GM19238 (cell line): ENCODE measurements around the gene GEMIN2.
A peak's percentile ranks its signal among the peaks of the same experiment; 100 is the strongest.
"Not testable (repeated sequence)": the region's sequence is repeated elsewhere in the genome, so short reads cannot be mapped to it uniquely, and the experiment has no call there.

Source experiments
- DNase-seq: peaks from one replicate; pipeline ENCODE4 v3.0.0; 2011; ENCODE audit warnings: low spot score; ENCODE audit not compliant: insufficient read length

The GEMIN2 gene, protein sequence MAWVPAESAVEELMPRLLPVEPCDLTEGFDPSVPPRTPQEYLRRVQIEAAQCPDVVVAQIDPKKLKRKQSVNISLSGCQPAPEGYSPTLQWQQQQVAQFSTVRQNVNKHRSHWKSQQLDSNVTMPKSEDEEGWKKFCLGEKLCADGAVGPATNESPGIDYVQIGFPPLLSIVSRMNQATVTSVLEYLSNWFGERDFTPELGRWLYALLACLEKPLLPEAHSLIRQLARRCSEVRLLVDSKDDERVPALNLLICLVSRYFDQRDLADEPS

DNA sequence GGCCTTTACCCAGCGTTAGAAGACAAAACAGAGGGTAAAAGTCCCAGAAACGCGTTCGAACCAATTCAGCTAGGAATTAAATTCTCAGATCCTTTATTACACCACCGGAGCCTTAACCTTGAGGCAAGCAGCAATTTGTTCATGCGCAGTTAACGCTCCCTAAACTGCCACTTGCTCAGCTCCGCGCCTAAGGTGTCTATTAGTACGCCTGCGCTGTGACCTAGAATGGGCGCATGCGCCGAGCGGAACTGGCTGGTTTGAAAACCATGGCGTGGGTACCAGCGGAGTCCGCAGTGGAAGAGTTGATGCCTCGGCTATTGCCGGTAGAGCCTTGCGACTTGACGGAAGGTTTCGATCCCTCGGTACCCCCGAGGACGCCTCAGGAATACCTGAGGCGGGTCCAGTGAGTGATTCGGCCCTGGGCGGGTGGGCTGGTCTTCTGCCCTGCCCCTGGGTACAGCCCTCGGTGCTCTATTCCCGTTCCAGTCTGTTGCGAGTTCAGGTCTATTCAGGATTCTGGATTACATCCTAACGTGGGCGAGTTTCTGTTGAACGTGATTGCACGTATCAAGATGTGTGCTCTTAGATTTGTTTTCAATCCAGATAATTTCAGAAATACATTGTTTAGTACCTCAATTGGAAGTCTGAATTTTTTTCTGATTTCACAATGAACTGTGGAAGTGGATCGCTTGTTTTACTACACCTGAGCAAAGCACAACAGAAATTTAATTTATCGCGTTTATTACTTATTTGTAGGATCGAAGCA lies at the start of gene GEMIN2:
Gene GEMIN2 (plus strand): TSS at position 251 of the 766 bp plus-strand sequence. CDS start 16 bp downstream, at position 267.
- peak; percentile 83 for DNase-seq

DNA sequence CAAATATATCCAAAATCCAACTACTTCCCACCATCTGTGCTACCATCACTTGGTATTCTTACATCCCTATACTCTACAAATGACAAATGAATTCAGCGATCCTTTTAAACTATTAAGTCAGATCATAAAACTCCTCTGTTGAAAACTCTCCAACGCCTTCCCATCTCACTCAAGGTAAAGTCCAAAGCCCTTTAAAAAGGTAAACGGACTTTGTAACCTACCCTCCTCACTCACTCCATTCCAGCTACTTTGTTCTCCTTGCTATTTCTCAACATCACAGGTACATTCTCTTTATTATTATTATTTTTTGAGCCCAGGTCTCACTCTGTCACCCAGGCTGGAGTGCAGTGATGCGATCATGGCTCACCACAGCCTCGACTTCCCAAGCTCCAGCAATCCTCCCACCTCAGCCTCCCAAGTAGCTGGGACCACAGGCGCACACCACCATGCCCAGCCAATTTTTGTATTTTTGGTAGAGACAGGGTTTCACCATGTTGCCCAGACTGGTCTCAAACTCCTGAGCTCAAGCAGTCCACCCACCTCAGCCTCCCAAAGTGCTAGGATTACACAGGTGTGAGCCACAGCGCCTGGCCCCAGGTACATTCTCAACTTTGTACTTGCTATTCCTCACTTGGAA lies 44.8 kb upstream of the GEMIN2 start:
- DNase-seq, result not testable (repeated sequence)

DNA sequence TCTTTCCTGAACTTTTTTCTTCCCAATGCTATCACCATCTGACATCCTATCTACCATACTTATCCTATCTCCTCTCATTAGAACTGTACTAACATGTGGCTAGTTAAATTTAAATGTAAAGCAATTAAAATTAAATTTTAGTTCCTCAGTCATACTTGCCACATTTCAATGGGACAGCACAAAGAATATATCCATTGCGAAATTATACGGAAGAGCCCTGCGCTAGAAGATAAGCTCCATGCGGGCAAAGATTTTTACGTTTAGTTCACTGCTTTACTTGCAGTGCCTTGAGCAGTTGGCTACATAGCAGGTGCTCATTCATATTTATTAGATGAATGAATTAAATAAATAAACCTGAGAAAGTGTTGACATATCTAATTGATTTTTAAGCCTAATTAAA lies 44.2 kb upstream of the GEMIN2 start:
- no peak for DNase-seq

DNA sequence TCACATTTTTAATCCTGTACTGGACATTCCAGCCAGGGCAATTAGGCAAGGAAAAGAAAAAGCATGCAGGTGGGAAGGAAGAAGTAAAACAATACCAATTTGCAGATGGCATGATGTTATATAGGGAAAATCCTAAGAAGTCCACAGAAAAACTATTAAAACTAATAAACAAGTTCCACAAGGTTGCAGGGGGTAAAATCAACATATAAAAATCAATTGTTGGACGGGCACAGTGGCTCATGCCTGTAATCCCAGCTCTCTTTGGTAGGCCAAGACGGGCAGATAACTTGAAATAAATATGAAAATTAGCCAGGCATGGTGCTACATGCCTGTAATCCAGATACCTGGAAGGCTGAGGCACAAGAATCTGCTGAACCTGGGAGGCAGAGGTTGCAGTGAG lies 43.0 kb upstream of the GEMIN2 start:
- DNase-seq, result no peak

DNA sequence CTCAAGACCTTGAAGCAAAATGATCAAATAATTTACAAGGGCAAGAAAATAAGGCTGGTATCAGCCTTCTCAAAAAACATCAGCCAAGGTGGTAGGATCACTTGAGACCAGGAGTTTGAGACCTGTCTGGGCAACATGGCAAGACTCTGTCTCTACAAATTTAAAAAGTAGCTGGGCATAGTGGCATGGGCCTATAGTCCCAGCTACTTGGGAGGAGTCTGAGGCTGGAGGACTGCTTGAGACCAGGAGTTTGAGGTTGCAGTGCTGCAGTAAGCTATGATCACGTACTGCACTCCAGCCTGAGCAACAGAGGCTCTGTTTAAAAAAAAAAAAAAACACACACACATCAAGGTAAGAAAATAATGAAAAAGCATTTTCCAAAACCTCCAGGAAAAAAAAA lies 33.2 kb upstream of the GEMIN2 start:
- no peak for DNase-seq

DNA sequence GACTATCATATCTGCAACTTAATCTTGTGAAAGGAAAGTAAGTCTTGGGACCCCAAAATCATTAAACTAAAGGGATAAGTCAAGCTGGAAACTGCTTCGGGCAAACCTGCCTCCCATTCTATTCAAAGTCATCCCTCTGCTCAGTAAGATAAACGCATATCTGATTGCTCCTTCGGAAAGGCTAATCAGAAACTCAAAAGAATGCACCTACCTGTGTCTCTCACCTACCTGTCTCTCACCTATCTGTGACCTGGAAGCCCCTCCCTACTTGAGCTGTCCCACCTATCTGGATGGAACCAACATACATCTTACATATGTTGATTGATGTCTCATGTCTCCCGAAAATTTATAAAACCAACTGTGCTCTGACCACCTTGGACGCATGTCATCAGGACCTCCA lies 31.0 kb upstream of the GEMIN2 start:
- DNase-seq, result no peak

DNA sequence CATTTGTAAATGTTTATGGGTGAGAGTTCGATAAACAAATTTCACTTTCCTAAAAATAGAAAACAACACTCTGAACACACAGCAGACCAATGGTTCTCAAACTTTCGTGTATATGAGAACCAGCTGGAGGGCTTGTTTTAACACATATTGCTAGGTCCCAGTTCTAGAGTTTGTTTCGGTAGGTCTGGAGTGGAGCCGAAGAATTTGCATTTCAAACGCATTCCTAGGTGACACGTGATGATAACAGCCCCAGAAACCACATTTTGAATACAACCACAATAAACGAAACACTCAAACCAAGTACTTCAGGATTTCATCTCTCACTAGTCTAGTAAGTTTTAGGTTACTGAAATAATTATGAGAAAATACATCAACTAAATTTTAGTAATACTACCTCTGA lies 28.2 kb upstream of the GEMIN2 start:
- no peak for DNase-seq

DNA sequence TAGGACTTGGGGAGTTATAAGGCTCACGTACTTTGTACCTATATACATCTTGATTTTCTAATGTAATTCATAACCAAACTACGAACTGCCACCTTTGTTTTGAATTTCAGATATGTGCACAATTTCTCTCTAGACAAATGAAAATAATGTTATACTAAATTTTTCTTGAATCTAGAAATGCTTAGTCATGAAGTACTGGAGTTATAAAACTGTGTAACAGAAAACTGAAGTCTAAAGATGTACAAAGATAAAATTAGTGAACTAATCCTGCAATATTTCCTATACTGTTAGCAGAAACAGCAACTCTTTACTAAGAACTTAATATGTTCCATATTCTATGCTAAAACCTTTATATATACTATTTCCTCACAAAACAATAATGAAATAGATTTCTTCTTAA lies 26.6 kb upstream of the GEMIN2 start:
- DNase-seq, result no peak

DNA sequence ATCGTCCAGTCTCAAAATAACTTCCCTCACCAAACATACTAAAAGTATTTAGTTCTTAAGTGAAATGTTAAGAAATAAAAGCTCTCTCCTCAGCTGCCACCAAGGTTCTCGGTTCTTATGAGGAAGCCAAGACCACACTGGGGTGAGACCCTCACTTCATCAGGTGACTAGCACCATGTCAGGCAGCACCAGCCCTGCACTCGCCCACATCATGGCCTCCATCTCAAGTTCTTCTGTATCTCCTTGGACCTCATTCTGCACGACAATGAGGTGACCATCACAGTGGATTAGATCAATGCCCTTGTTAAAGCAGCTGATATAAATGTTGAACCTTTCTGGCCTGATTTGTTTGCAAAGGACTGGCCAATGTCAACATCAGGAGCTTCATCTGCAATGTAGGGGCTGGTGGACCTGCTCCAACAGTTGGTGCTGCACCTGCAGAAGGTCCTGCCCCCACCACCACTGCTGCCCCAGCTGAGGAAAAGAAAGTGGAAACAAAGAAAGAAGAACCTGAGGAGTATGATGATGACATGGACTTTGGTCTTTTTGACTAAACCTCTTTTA lies 23.5 kb upstream of the GEMIN2 start:
- no peak for DNase-seq

DNA sequence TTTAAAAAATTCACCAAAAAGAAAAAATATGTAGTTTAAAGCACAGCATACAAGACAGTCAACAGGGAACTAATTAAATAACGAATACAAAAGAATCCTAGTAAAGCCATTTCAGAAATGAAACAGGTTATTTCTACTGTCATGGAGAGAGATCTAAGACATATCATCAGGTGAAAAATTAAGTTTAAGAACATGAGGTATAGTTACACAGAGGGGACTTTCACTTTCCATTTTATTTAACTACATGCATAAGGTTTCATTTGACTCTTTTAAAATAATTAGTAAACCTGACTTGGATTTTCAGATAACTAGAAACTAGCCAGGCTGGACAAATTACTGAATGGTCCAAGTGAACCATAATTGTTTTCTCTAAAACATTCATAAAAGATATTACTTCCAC lies 22.4 kb upstream of the GEMIN2 start:
- DNase-seq, result no peak

DNA sequence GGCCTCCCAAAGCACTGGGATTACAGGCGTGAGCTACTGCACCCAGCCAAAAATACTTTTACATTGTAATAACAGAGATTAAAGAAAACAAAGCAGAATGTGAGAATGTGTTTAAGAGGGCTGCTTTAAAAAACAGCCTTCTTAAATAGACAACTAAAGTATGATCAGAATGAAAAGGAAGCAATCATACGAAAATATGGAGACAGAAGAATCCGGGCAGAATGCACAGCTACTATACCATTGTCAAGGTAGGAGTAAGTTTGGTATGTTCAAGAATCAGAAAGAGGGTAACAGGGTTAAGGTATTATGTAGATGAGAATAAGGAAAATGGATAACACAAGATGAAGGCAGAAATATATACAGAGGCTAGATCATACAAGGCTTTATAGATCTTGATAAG lies 19.6 kb upstream of the GEMIN2 start:
- DNase-seq, result no peak

DNA sequence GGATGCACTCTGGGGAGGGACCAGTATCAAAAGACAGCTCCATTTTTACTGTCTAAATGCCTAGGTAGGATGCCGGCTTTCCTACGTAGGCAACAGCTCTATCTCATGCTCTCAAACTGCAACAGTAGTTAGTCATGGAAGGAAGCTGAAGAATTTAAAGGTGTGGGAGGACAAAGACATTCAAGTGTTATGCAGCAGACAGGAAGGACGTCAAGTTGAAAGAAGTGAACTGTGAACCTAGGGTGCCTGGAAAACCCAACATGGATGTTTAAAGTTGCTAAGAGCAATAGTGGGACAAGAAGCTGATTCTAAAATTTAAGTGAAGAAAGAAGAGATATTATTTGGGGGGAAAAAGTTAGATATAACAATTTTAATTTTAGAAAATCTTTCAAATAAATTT lies 17.0 kb upstream of the GEMIN2 start:
- no peak for DNase-seq

DNA sequence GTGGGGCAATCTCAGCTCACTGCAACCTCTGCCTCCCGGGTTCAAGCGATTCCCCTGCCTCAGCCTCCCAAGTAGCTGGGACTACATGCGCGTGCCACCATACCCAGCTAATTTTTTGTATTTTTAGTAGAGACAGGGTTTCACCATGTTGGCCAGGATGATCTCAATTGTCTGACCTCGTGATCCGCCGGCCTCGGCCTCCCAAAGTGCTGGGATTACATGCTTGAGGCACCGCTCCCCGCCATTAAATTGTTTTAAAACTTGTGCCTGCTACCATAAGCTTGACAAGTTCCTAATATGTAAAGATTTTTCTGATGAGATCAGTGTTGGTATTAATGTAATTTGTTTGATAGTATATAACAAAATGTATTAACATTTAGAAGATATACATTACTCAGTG lies 14.9 kb upstream of the GEMIN2 start:
- DNase-seq, result not testable (repeated sequence)

DNA sequence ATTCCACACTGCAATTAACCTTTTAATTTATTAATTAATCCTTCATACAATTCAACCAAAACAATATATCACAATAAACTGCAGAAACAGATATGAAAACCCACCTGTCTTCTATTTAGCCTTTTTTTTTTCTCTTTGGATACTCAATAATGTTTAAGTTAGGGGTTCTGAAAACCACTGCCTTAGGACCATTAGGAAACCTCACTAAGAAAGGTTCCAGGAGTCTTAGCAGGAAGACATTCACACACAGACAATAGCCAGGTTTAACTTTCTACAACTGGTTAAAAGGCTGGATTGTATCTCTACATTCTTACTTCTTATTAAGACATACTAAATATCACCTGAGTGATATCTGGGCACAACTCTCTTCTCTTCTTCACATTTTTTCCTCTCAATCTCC lies 14.4 kb upstream of the GEMIN2 start:
- DNase-seq, result no peak

DNA sequence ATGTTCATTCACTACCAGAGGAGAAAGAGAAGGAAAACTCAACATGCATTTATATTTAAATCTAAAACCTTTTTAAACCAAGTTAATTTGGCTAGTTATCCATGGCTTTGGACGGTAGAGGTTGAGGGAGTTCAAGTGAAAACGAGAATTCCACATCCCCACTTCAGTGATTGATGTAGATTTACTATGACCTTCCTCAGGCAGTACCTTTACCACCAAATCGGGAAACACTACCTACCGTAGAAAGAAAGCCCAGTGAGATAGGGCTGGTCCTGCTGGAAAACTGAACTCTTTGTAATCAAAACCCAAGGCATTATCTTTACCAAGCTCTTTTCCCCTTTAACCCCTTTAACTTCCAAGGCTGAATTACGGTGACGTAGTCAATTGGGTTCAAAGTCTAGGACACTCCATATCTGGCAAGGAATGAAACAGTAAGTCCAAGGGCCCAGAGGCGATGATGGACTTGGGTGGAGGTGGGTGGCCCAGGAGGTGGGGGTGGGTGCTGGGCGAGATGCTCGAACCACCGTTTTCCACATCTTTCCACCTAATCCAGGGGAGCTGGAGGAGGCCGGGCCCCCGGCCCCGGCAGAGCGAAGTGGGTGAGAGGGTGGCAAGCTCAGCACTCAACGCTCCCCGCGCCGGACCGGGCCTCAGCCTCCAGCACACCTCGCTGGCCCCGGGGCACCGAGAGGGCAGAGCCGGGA lies 11.7 kb upstream of the GEMIN2 start:
- no peak for DNase-seq

DNA sequence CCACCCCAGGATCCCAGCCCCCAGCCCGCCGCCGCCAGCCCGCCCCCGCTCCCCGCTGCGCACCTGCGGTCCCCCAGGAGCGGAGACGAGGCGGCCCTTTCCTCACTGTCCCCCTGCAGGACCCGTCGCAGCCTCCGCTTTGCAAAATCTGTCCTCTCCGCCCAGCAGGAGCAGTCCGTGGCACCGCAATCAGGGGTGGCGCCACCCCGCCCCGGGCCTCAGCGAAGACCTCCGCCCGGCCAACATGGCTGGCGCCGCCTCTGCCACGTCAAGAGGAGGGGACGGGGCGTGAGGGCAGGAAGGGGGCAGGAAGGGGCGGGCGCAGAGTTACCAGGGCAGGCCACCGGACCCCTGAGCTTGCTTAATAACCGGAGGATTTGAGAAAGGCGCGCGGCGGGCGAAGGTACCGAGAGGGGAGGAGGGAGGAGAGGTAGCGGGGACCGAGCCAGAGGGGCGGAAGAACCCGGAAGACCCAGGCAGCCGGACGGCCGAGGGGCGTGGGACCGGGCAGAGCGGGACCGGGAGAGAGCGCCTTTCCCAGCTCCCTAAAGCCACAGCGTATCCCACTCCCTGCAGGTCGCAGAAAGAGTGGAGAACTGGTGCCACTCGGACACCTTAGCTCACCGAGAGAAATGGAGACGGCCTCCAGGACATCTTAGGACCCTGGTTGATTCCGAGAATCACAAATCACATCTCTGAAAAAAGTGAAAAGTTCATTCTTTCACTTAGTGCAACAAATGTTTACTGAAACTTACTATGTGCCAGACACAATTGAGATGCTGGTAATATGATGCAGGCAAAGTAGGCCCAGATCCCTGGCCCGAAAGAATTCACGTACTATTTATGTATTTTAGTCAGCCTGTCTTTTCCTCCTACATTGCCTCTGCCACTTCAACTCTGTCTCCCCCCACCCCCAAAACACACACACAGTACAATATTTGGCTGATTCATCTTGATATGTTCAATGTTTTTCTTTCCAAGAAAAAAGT lies 10.9 kb upstream of the GEMIN2 start, which contains the start of gene SEC23A:
Gene SEC23A (minus strand): TSS at position 267 of the 989 bp plus-strand sequence. CDS start 7,117 bp downstream, outside the sequence.
- peak; percentile 71 for DNase-seq

DNA sequence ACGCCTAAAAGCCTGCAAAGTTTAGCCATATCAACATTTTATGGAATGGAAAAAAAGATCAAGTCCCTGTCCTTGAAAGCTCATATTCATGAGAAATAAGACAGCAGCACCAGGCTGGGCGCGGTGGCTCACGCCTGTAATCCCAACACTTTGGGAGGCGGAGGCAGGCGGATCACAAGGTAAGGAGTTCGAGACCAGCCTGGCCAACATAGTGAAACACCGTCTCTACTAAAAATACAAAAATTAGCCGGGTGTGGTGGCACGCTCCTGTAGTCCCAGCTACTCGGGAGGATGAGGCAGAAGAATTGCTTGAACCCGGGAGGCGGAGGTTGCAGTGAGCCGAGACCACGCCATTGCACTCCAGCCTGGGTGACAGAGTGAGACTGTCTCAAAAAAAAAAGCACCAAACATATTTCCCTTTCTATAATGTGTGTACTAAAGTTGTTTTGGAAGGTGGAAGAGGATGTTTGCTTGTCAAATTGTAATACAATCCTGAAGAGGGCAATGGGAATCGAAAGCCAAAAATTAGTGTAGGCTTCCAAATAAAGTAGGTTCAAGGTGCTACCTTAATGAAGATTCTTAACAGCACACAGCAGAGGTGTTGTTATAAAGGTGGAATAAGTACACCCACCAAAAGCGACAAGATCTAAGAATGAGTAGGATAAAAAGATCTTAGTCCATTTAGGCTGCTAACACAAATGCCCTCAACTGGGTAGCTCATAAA lies 9.9 kb upstream of the GEMIN2 start:
- DNase-seq, result not testable (repeated sequence)

DNA sequence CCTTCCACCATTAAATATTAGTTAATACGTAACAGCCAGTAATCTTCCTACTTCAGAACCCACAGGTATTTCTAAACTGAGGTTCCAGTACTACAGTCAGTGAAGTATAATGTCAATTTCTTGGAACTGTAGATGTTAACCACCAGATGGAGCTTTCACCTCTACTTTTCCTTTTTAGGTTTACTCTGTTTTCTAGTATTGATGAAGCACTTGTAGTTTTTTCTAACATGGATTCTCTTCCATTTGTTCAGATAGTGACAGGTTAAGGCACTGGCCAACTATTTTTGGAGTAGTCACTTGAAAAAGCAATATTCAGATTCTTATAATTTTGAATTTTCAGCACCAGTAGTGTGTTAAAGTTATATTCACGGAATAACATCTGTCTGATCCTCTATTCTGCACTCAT lies 6.5 kb upstream of the GEMIN2 start:
- no peak for DNase-seq

DNA sequence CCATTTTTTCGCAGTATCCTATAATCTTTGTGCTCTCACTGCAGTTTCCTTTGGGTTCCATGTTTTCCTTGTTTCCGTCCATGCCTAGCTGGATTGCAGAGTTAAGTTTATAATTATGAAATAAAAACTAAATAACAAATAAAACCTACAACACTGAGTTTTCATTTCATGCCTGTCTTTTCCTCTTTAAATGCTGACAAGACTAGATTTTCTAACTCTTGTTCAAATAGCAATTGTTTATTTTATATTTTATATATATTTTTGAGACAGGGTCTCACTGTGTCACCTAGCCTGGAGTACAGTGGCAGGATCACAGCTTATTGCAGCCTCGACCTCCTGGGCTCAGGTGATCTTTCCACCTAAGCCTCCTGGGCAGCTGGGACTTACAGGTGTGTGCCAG lies 5.3 kb upstream of the GEMIN2 start:
- no peak for DNase-seq
